ENCODE measurements around the gene APBB2. TPM values are rescaled to one million over a fixed set of nuclear protein-coding genes. Genes with fewer than 3 reads are reported as not detected.

The APBB2 gene
- total RNA-seq, 1 experiment from 2014 or later: 80.7 TPM

DNA sequence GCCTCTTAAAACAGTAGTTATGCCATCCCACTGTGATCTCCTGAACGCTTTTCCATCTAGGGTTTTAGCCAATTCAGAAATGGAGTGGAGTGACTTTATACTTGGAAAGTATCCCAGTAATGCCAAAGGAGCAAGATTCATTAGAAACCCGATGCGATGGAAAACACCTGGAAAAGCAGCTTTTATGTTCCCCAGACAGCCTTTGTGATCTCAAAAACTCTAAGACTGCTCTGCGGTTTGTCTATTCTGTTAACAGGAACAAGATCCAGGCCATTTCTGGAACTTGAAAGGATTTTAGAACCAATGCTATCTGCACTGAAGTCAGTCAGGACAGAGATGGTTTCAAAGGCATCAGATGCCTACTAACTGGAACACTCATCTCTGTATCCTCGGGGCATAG is 145.1 kb downstream of the APBB2 start:
- no peaks in the 10 kb centered on the region for H3K9me3 Mint-ChIP-seq (ENCODE audit: unreplicated experiment)
- no peak overlapping the region for H3K4me3 ChIP-seq (ENCODE audit: low read depth, low read length)
- H3K27ac Mint-ChIP-seq (ENCODE audit: unreplicated experiment): no peak overlapping the region
- BruUV-seq (replicated peaks): no TSS peak
- intact Hi-C loops (cut with micrococcal nuclease; ENCODE audit: unreplicated experiment): no loop called here
- no peak for DNase-seq
- no peak overlapping the region for H3K4me3 Mint-ChIP-seq (ENCODE audit: unreplicated experiment)
- peaks cover 26% of the 10 kb centered on the region for H3K36me3 Mint-ChIP-seq (ENCODE audit: insufficient read depth, unreplicated experiment)
- CTCF ChIA-PET: interaction anchor here (0.6 kb wide), 1 partner anchor 95 kb away, joined by 5 read pairs; no protein-coding TSS in a partner anchor
- TF ChIP-seq CTCF (IDR thresholded peaks at IDR 0.05; ENCODE audit: insufficient read depth in 1 of 2, low read depth in 1 of 2, low read length in 1 of 2, severe bottlenecking in 1 of 2, unreplicated experiment in 1 of 2): no peak
- H3K36me3 ChIP-seq (ENCODE audit: control insufficient read depth, insufficient read depth, low read length): no peaks in the 10 kb centered on the region
- H3K27me3 ChIP-seq (replicated peaks; ENCODE audit: control insufficient read depth, insufficient read depth, low read length): no peaks in the 10 kb centered on the region
- H3K27me3 Mint-ChIP-seq (ENCODE audit: insufficient read depth, unreplicated experiment): no peaks in the 10 kb centered on the region
- no peaks in the 10 kb centered on the region for H3K9me3 ChIP-seq
- POLR2A ChIA-PET: no interaction called here
- H3K4me1 ChIP-seq: peaks cover 27% of the 10 kb centered on the region
- peaks cover 24% of the 10 kb centered on the region for H3K4me1 Mint-ChIP-seq (ENCODE audit: low read depth, unreplicated experiment)

DNA sequence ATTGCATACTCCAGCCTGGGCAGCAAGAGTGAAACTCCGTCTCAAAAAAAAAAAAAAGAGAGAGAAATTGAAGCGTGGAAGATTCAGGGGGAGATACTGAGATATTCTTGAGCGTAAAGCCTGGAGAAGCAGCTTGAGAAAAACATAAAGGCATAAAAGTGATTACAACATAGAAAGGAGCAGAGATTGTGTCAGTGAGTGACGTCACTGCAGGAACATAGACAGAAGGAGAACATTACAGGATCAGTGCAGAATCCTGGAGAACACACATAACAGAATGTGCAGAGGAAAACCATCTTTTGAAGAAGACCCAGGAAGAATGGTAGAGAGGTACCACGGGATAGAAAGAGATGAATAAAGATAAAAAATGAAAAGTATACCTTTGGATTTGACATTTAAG is 147.0 kb downstream of the APBB2 start:
- Mint-ChIP-seq H3K27ac (ENCODE audit: unreplicated experiment) (no peak overlapping the region), H3K9me3 (ENCODE audit: unreplicated experiment) (no peaks in the 10 kb centered on the region), H3K4me1 (ENCODE audit: low read depth, unreplicated experiment) (peaks cover 9% of the 10 kb centered on the region), H3K4me3 (ENCODE audit: unreplicated experiment) (no peak overlapping the region), H3K36me3 (ENCODE audit: insufficient read depth, unreplicated experiment) (peaks cover 16% of the 10 kb centered on the region), H3K27me3 (ENCODE audit: insufficient read depth, unreplicated experiment) (no peaks in the 10 kb centered on the region)
- Histone ChIP-seq H3K4me1 (peaks cover 22% of the 10 kb centered on the region), H3K36me3 (ENCODE audit: control insufficient read depth, insufficient read depth, low read length) (no peaks in the 10 kb centered on the region), H3K4me3 (ENCODE audit: low read depth, low read length) (no peak overlapping the region), H3K9me3 (no peaks in the 10 kb centered on the region), H3K27me3 (replicated peaks; ENCODE audit: control insufficient read depth, insufficient read depth, low read length) (no peaks in the 10 kb centered on the region)
- CTCF ChIA-PET: interaction anchor here (0.6 kb wide), 1 partner anchor 85 kb away, joined by 3 read pairs; no protein-coding TSS in a partner anchor
- BruUV-seq (replicated peaks): no TSS peak
- DNase-seq: no peak
- POLR2A ChIA-PET: no interaction called here
- intact Hi-C loops (cut with micrococcal nuclease; ENCODE audit: unreplicated experiment): no loop called here
- TF ChIP-seq CTCF (IDR thresholded peaks at IDR 0.05; ENCODE audit: insufficient read depth in 1 of 2, low read depth in 1 of 2, low read length in 1 of 2, severe bottlenecking in 1 of 2, unreplicated experiment in 1 of 2): no peak

- Histone ChIP-seq H3K36me3 (ENCODE audit: control insufficient read depth, insufficient read depth, low read length) (no peaks in the 10 kb centered on the region; the same call in 1 of the 2 replicates), H3K27me3 (replicated peaks; ENCODE audit: control insufficient read depth, insufficient read depth, low read length) (no peaks in the 10 kb centered on the region), H3K9me3 (no peaks in the 10 kb centered on the region), H3K4me1 (peaks cover 9% of the 10 kb centered on the region), H3K4me3 (ENCODE audit: low read depth, low read length) (no peak overlapping the region)
- H3K4me3 Mint-ChIP-seq (ENCODE audit: unreplicated experiment): no peak overlapping the region
- no peaks in the 10 kb centered on the region for H3K4me1 Mint-ChIP-seq (ENCODE audit: low read depth, unreplicated experiment)
- ChIA-PET POLR2A (no interaction called here), CTCF (no interaction called here)
- no peak overlapping the region for H3K27ac Mint-ChIP-seq (ENCODE audit: unreplicated experiment)
- H3K27me3 Mint-ChIP-seq (ENCODE audit: insufficient read depth, unreplicated experiment): no peaks in the 10 kb centered on the region
- intact Hi-C loops (cut with micrococcal nuclease; ENCODE audit: unreplicated experiment): no loop called here
- H3K36me3 Mint-ChIP-seq (ENCODE audit: insufficient read depth, unreplicated experiment): peaks cover 19% of the 10 kb centered on the region
- TF ChIP-seq CTCF (IDR thresholded peaks at IDR 0.05; ENCODE audit: insufficient read depth in 1 of 2, low read depth in 1 of 2, low read length in 1 of 2, severe bottlenecking in 1 of 2, unreplicated experiment in 1 of 2): no peak
- DNase-seq: no peak
- BruUV-seq (replicated peaks): no TSS peak
- no peaks in the 10 kb centered on the region for H3K9me3 Mint-ChIP-seq (ENCODE audit: unreplicated experiment)
These were observed 148.3 kb downstream of the APBB2 start for GRCh38 chr4:41066049-41066448.

Measured in Caco-2 (cell line).